Choroid plexus epithelial cell (primary cell): Measurements from ENCODE around the gene RNF149.
"Not testable (repeated sequence)": the region's sequence is repeated elsewhere in the genome, so short reads cannot be mapped to it uniquely, and the experiment has no call there.

Source experiments
- DNase-seq: peaks from one replicate; pipeline ENCODE4 v3.0.0-alpha.2; 2010; ENCODE audit warnings: low read depth
- H3K4me3 ChIP-seq: 2 replicates; pipeline ENCODE4 v1.5.1; 2011; ENCODE audit warnings: low read depth, mild to moderate bottlenecking, control low read depth, low read length, moderate library complexity
- TF ChIP-seq, protein P1 (sequence below): conservative IDR thresholded peaks from 2 replicates; pipeline ENCODE4 v1.5.1; 2011; ENCODE audit warnings: low read depth, mild to moderate bottlenecking, control low read depth, inconsistent platforms, low read length, moderate library complexity

Gene RNF149

GRCh38 chr2:101308432-101309210 lies at the start of gene RNF149:
TSS of gene RNF149 (minus strand) at chr2:101308701. CDS start at chr2:101308588, 113 bp downstream.
- peak; percentile 92 for DNase-seq
- TF ChIP-seq, protein P1, sequence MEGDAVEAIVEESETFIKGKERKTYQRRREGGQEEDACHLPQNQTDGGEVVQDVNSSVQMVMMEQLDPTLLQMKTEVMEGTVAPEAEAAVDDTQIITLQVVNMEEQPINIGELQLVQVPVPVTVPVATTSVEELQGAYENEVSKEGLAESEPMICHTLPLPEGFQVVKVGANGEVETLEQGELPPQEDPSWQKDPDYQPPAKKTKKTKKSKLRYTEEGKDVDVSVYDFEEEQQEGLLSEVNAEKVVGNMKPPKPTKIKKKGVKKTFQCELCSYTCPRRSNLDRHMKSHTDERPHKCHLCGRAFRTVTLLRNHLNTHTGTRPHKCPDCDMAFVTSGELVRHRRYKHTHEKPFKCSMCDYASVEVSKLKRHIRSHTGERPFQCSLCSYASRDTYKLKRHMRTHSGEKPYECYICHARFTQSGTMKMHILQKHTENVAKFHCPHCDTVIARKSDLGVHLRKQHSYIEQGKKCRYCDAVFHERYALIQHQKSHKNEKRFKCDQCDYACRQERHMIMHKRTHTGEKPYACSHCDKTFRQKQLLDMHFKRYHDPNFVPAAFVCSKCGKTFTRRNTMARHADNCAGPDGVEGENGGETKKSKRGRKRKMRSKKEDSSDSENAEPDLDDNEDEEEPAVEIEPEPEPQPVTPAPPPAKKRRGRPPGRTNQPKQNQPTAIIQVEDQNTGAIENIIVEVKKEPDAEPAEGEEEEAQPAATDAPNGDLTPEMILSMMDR = no peak
- H3K4me3 ChIP-seq = peak within 1 kb of the TSS; percentile 85

- no peak overlapping the region for H3K4me3 ChIP-seq
- TF ChIP-seq, protein P1 = no peak
- DNase-seq = no peak
Measured at GRCh38 chr2:101357376-101357775, 48.9 kb upstream of the RNF149 start.

DNA sequence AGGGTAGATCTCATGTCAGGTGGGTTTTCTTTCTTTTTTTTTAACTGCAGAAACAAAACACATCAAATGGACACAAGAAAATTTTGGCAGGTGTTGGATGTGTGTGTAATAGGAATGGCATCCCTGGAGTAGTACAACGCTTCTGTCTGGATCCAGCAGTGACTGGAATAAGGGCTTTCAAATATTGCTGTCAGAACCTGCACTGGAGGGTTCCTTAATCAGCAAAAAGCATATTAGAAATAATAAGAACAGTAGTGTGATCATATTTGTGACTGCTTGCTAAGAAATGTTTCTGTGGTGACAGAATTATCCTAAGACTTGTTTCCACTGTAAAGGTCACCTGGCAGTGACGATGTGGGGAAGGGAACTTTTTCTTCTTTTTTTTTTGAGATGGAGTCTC lies 48.0 kb upstream of the RNF149 start:
- H3K4me3 ChIP-seq = no peak overlapping the region
- TF ChIP-seq, protein P1 = no peak
- DNase-seq = peak; percentile 39

DNA sequence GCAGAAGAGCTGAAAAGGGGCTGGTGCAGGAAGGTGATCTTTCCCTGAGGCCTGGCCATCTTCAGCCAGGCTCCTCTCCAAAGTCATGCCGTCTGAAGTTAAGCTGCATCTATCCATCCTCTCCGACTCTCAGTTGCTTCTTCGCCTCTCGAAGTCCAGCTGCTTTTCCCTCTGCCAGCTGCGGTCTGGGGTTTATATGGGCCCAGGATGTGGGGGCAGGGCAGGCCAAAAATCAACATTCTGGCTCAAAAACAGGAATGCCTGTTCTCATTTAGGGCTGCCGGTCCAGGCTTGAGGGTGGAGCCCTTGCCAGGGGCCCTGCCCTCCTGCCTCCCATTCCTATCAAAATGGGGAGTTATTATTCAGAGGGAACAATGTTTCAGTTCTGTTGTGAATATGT lies 47.6 kb upstream of the RNF149 start:
- TF ChIP-seq, protein P1 = no peak
- DNase-seq = no peak
- no peak overlapping the region for H3K4me3 ChIP-seq

DNA sequence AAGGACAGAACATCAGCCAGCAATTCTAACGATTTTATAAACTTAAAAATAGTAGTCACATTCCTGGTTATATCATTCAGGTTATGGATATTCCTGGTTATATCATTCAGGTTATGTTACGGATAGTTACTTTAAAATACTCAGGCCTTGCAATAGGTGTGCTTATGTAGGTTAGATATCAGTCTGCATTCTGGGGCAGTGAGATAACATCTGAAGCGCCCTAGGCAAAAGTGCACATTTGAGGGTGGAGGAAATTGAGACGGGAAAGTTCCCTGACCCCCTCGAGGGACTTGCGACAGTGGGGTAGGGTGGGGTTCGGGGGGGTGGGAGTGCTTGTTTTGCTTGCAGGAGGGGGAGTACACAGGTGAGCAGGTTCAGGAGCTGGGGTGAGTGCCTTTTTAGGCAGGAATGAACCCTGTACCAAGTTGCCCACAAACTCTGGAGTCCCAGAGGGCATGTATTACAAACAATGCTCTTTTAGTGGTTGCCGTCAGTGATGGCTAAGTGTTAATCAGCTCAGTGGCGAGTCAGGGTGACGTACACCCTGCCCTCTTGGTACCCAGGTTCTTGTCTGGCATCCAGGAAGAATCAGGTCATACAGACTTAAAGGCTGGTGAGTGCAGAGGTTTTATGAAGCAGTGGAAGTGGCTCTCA lies 47.0 kb upstream of the RNF149 start:
- no peak overlapping the region for H3K4me3 ChIP-seq
- no peak for DNase-seq
- TF ChIP-seq, protein P1 = no peak

- no peak for DNase-seq
- TF ChIP-seq, protein P1 = no peak
- H3K4me3 ChIP-seq = no peak overlapping the region
Measured at GRCh38 chr2:101354420-101355311, 46.2 kb upstream of the RNF149 start.

- not testable (repeated sequence) for DNase-seq
Measured at GRCh38 chr2:101352631-101353030, 44.1 kb upstream of the RNF149 start.

More at GRCh38 chr2:101352631-101353030, 44.1 kb upstream of the RNF149 start:
- not testable (repeated sequence) for H3K4me3 ChIP-seq
